Endothelial cell of umbilical vein (primary cell): ENCODE results near the gene SCYL3. TPM values are rescaled to one million over a fixed set of nuclear protein-coding genes. Genes with fewer than 3 reads are reported as not detected.
A peak's percentile ranks its signal among the peaks of the same experiment; 100 is the strongest.

Source experiments
- BruUV-seq: library from RNA; stranded (reverse); fragments of 400-500 nt; replicated peaks from 2 replicates; lab custom pipeline; 2021; lab: Mats Ljungman, UMichigan
- CTCF ChIA-PET: fragments of 300-600, 350-600 bp; sonication (Branson Sonifier 250); formaldehyde crosslinking; loops from one replicate; lab custom pipeline; 2021; ENCODE audit warnings: antibody characterized with exemption, inconsistent platforms; lab: Charles Lee
- POLR2A ChIA-PET: fragments of 300-600, 350-600 bp; sonication (Branson Sonifier 250); formaldehyde crosslinking; loops from one replicate; lab custom pipeline; 2021; ENCODE audit warnings: antibody characterized with exemption, inconsistent platforms; lab: Charles Lee
- DNase-seq: peaks from one replicate; pipeline ENCODE4 v3.0.0-alpha.2; 2011; ENCODE audit warnings: low read depth, low spot score
- FAIRE-seq: peaks from 2 replicates; lab custom pipeline; 2011; peaks lifted over from hg19 to GRCh38; lab: Jason Lieb, UNC
- H2AFZ ChIP-seq: 2 replicates; pipeline ENCODE4 v1.6.0; 2012; ENCODE audit warnings: low read depth, low read length, control low read depth, inconsistent platforms
- H3K27ac ChIP-seq: 2 replicates; pipeline ENCODE4 v1.5.1; 2011; ENCODE audit warnings: low read depth, mild to moderate bottlenecking, control low read depth, low read length, moderate library complexity; ENCODE audit not compliant: insufficient read depth
- H3K27me3 ChIP-seq, 2 experiments: 2 replicates each; pipeline versions ENCODE4 v1.6.0 to v1.6.1; 2011; ENCODE audit warnings: low read length in 2 of 2, mixed read lengths in 1 of 2; ENCODE audit not compliant: control insufficient read depth in 2 of 2, insufficient read depth in 2 of 2
- H3K36me3 ChIP-seq, 2 experiments: 2 replicates in 1 of 2; 3 replicates in 1 of 2; pipeline ENCODE4 v1.5.1; 2011; ENCODE audit warnings: low read length in 2 of 2, mild to moderate bottlenecking in 1 of 2, moderate library complexity in 1 of 2; ENCODE audit not compliant: control insufficient read depth in 2 of 2, insufficient read depth in 2 of 2; ENCODE audit errors: extremely low read depth in 1 of 2
- H3K4me1 ChIP-seq: 3 replicates; pipeline ENCODE4 v1.5.1; 2011; ENCODE audit warnings: mild to moderate bottlenecking, low read length; ENCODE audit not compliant: control insufficient read depth, insufficient read depth; ENCODE audit errors: extremely low read depth
- H3K4me2 ChIP-seq: 2 replicates; pipeline ENCODE4 v1.6.1; 2011; ENCODE audit warnings: low read length, control low read depth, mixed read lengths; ENCODE audit not compliant: insufficient read depth
- H3K4me3 ChIP-seq, 3 experiments: fragments of 200-600 bp in 1 of 3; sonication (generic), shearing (Covaris generic) in 1 of 3; replicated peaks in 1 of 3; 2 replicates each; pipeline ENCODE4 v1.5.1; 2011 to 2016; ENCODE audit warnings: control low read depth in 3 of 3, low read length in 3 of 3, mild to moderate bottlenecking in 2 of 3, inconsistent platforms in 1 of 3, low read depth in 1 of 3, moderate library complexity in 1 of 3; ENCODE audit not compliant: insufficient read depth in 1 of 3
- H3K79me2 ChIP-seq: 2 replicates; pipeline ENCODE4 v1.6.0; 2012; ENCODE audit warnings: low read length, inconsistent platforms; ENCODE audit not compliant: control insufficient read depth, insufficient read depth
- H3K9ac ChIP-seq: replicated peaks from 2 replicates; pipeline ENCODE3; 2011; ENCODE audit warnings: low read length, control low read depth; ENCODE audit not compliant: insufficient read depth; ENCODE audit errors: extremely low read depth
- H3K9me1 ChIP-seq: replicated peaks from 3 replicates; pipeline ENCODE4 v1.6.0; 2011; ENCODE audit warnings: mild to moderate bottlenecking, low read length; ENCODE audit not compliant: control insufficient read depth, insufficient read depth; ENCODE audit errors: extremely low read depth
- H3K9me3 ChIP-seq: replicated peaks from 2 replicates; pipeline ENCODE4 v1.5.1; 2012; ENCODE audit warnings: low read length, inconsistent platforms; ENCODE audit not compliant: control insufficient read depth, insufficient read depth
- H4K20me1 ChIP-seq: replicated peaks from 2 replicates; pipeline ENCODE3; 2011; ENCODE audit warnings: mild to moderate bottlenecking, low read length; ENCODE audit not compliant: control insufficient read depth, insufficient read depth; ENCODE audit errors: extremely low read depth
- EZH2 ChIP-seq: IDR thresholded peaks from 2 replicates; pipeline ENCODE4 v1.6.1; 2012; ENCODE audit warnings: borderline replicate concordance, low read depth, mild to moderate bottlenecking, moderate library complexity, low read length, inconsistent platforms; ENCODE audit not compliant: severe bottlenecking
- GATA2 ChIP-seq: IDR thresholded peaks from 2 replicates; pipeline ENCODE4 v1.7.0; 2011; ENCODE audit warnings: low read depth, mild to moderate bottlenecking, moderate library complexity, mixed read lengths, low read length; ENCODE audit not compliant: insufficient read length, insufficient read depth
- JUN ChIP-seq: IDR thresholded peaks from 2 replicates; pipeline ENCODE4 v1.6.1; 2011; ENCODE audit warnings: borderline replicate concordance, low read depth; ENCODE audit not compliant: insufficient read length, insufficient read depth
- MAX ChIP-seq: IDR thresholded peaks from 2 replicates; pipeline ENCODE4 v1.6.1; 2011; ENCODE audit not compliant: insufficient read depth, insufficient read length
- MYC ChIP-seq: IDR thresholded peaks from one replicate; pipeline ENCODE4 v1.6.1; 2011; ENCODE audit warnings: mild to moderate bottlenecking, low read depth, low read length
- POLR2AphosphoS5 ChIP-seq: IDR thresholded peaks from 2 replicates; pipeline ENCODE4 v1.6.1; 2012; ENCODE audit warnings: low read depth, mild to moderate bottlenecking, control low read depth, low read length, moderate library complexity; ENCODE audit not compliant: insufficient read depth
- dilution Hi-C: fragments of 300-500 bp; cut with MboI; formaldehyde crosslinking; loops from one replicate; pipeline ENCODE4 v1.15.0; 2019; ENCODE audit warnings: low sequenced_read_pairs; ENCODE audit not compliant: extremely low pct_ligation_motif_present
- intact Hi-C: fragments of 100-400 bp; cut with micrococcal nuclease; formaldehyde crosslinking; loops from one replicate; pipeline ENCODE4 v1.10.0; 2022
- polyA plus RNA-seq, 4 experiments: library from polyadenylated mRNA; depleted of rRNA in 3 of 4; stranded (reverse) in 3 of 4; unstranded in 1 of 4; fragments of >200 nt; gene quantifications; 2 replicates each; pipeline versions ENCODE4 v1.2.1 to v1.2.3, GENCODE V29; 2011 to 2012; ENCODE audit warnings: missing spikeins in 1 of 4
- total RNA-seq: library from RNA; stranded (reverse); gene quantifications from 2 replicates; pipeline ENCODE4 v1.2.3, GENCODE V29; 2021
- TF ChIP-seq, protein P1 (sequence below), 2 donors: IDR thresholded peaks; 1 replicate in 1 of 2; 2 replicates in 1 of 2; pipeline ENCODE4 v1.5.1; 2011; ENCODE audit warnings: low read length in 2 of 2, mild to moderate bottlenecking in 2 of 2, moderate library complexity in 2 of 2, control low read depth in 1 of 2, inconsistent platforms in 1 of 2, low read depth in 1 of 2; ENCODE audit not compliant: insufficient read depth in 1 of 2; ENCODE audit errors: extremely low read depth in 1 of 2

The SCYL3 gene
- total and polyA plus RNA-seq, 2 donors (not counting 3 experiments of a cell fraction or from before 2014, with no cell fraction given): 3.3 to 6.2 TPM

DNA sequence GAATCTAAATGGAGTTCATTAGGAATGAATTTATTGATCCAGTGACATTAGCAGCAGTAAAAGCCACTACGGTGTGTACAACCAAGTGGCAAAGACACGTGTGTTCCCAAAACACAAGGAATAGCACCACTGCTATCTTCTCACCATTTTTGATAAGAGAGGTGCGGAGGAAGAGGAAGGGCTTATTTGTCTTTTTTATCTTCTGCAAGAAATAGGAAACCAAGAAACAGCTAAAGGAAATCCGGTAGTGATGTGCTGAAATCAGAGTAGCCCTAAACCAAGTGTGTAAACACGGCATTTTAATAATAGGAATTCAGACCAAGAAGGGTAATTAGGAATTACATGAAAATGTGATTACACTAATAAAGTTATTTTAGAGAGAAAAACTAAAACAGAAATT is 9.1 kb upstream of the SCYL3 start:
- H3K9ac ChIP-seq: no peak overlapping the region
- no TSS peak for BruUV-seq
- CTCF ChIA-PET: interaction anchor here (0.7 to 2.3 kb wide), 2 partner anchors 12 to 32 kb away, joined by 4 to 8 read pairs; no protein-coding TSS in a partner anchor
- peaks cover 9% of the 10 kb centered on the region for H3K4me1 ChIP-seq
- H3K9me1 ChIP-seq: no peaks in the 10 kb centered on the region
- H3K27ac ChIP-seq: no peak overlapping the region
- TF ChIP-seq JUN: no peak
- TF ChIP-seq GATA2: peak; percentile 68
- TF ChIP-seq MYC: no peak
- no peak for DNase-seq
- no peak overlapping the region for H3K4me3 ChIP-seq
- no peaks in the 10 kb centered on the region for H4K20me1 ChIP-seq
- peak; percentile 55 for FAIRE-seq
- dilution Hi-C loops: no loop called here
- H2AFZ ChIP-seq: no peak overlapping the region
- no peaks in the 10 kb centered on the region for H3K9me3 ChIP-seq
- H3K27me3 ChIP-seq: peaks cover 18 to 30% of the 10 kb centered on the region in 2 experiments
- no peaks in the 10 kb centered on the region for H3K79me2 ChIP-seq
- POLR2A ChIA-PET: no interaction called here
- intact Hi-C loops: no loop called here
- H3K4me2 ChIP-seq: peak overlapping the region; percentile 43
- no peaks in the 10 kb centered on the region for H3K36me3 ChIP-seq

GRCh38 chr1:169901115-169901514 is 7.4 kb upstream of the SCYL3 start:
- POLR2A ChIA-PET: no interaction called here
- H3K27ac ChIP-seq: no peak overlapping the region
- FAIRE-seq (no peak), DNase-seq (no peak)
- no peak for TF ChIP-seq EZH2
- TF ChIP-seq, protein P1, sequence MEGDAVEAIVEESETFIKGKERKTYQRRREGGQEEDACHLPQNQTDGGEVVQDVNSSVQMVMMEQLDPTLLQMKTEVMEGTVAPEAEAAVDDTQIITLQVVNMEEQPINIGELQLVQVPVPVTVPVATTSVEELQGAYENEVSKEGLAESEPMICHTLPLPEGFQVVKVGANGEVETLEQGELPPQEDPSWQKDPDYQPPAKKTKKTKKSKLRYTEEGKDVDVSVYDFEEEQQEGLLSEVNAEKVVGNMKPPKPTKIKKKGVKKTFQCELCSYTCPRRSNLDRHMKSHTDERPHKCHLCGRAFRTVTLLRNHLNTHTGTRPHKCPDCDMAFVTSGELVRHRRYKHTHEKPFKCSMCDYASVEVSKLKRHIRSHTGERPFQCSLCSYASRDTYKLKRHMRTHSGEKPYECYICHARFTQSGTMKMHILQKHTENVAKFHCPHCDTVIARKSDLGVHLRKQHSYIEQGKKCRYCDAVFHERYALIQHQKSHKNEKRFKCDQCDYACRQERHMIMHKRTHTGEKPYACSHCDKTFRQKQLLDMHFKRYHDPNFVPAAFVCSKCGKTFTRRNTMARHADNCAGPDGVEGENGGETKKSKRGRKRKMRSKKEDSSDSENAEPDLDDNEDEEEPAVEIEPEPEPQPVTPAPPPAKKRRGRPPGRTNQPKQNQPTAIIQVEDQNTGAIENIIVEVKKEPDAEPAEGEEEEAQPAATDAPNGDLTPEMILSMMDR (IDR thresholded peaks at IDR 0.05; ENCODE audit: extremely low read depth in 1 of 2, insufficient read depth in 1 of 2, low read depth in 1 of 2, low read length in 2 of 2): no peak
- TF ChIP-seq POLR2AphosphoS5: no peak
- no peak for TF ChIP-seq MAX
- no peak for TF ChIP-seq JUN
- H3K79me2 ChIP-seq: no peaks in the 10 kb centered on the region
- CTCF ChIA-PET: interaction anchor here (2.3 kb wide), 1 partner anchor 14 kb away, joined by 8 read pairs; no protein-coding TSS in a partner anchor
- no peaks in the 10 kb centered on the region for H3K9me1 ChIP-seq
- no peaks in the 10 kb centered on the region for H3K36me3 ChIP-seq
- peaks cover 27 to 38% of the 10 kb centered on the region in 2 experiments for H3K27me3 ChIP-seq
- H3K4me3 ChIP-seq: no peak overlapping the region
- no peak overlapping the region for H3K9ac ChIP-seq
- H3K9me3 ChIP-seq: no peaks in the 10 kb centered on the region
- H4K20me1 ChIP-seq: no peaks in the 10 kb centered on the region
- H2AFZ ChIP-seq: no peak overlapping the region
- intact Hi-C loops: no loop called here
- no TSS peak for BruUV-seq
- dilution Hi-C loops: no loop called here
- H3K4me2 ChIP-seq: no peak overlapping the region
- H3K4me1 ChIP-seq: peaks cover 9% of the 10 kb centered on the region
